Stimulated activated naive CD8-positive, alpha-beta T cell treated with anti-CD3 and anti-CD28 coated beads, Interleukin-15, Interleukin-2, amounts not matched to agents 100 ng/mL and 50 ng/mL, for 24 hours (primary cell): Measurements from ENCODE around the gene HAUS1.
A peak's percentile ranks its signal among the peaks of the same experiment; 100 is the strongest.
"Not testable (repeated sequence)": the region's sequence is repeated elsewhere in the genome, so short reads cannot be mapped to it uniquely, and the experiment has no call there.

Experiments
- H3K27ac Mint-ChIP-seq: one replicate; pipeline ENCODE4 v1.8.0; 2021; ENCODE audit warnings: mild to moderate bottlenecking, mixed read lengths
- H3K27me3 Mint-ChIP-seq: one replicate; pipeline ENCODE4 v1.8.0; 2021; ENCODE audit warnings: mixed read lengths
- H3K36me3 Mint-ChIP-seq: one replicate; pipeline ENCODE4 v1.8.0; 2021; ENCODE audit warnings: low read depth, mixed read lengths
- H3K4me1 Mint-ChIP-seq: one replicate; pipeline ENCODE4 v1.8.0; 2021; ENCODE audit warnings: low read depth, mixed read lengths
- H3K4me3 Mint-ChIP-seq: one replicate; pipeline ENCODE4 v1.8.0; 2021; ENCODE audit warnings: mild to moderate bottlenecking, mixed read lengths
- H3K9me3 Mint-ChIP-seq: one replicate; pipeline ENCODE4 v1.8.0; 2021; ENCODE audit warnings: mixed read lengths

Gene HAUS1

GRCh38 chr18:46113751-46114150 lies 9.6 kb downstream of the HAUS1 start:
- Mint-ChIP-seq H3K36me3 (peaks cover 49% of the 10 kb centered on the region), H3K4me1 (peaks cover 18% of the 10 kb centered on the region), H3K27me3 (no peaks in the 10 kb centered on the region), H3K9me3 (no peaks in the 10 kb centered on the region), H3K27ac (no peak overlapping the region), H3K4me3 (no peak overlapping the region)

- H3K9me3 Mint-ChIP-seq, H3K4me1 Mint-ChIP-seq, H3K27me3 Mint-ChIP-seq, H3K4me3 Mint-ChIP-seq, H3K27ac Mint-ChIP-seq: not testable (repeated sequence)
- peaks cover 60% of the 10 kb centered on the region for H3K36me3 Mint-ChIP-seq
Observed at GRCh38 chr18:46126625-46127024, 22.4 kb downstream of the HAUS1 start.

- Mint-ChIP-seq H3K9me3 (no peaks in the 10 kb centered on the region), H3K4me3 (no peak overlapping the region), H3K27ac (no peak overlapping the region), H3K4me1 (no peaks in the 10 kb centered on the region), H3K36me3 (peaks cover 32% of the 10 kb centered on the region), H3K27me3 (no peaks in the 10 kb centered on the region)
Observed at GRCh38 chr18:46130061-46130460, 25.9 kb downstream of the HAUS1 start.

GRCh38 chr18:46130549-46130948 lies 26.4 kb downstream of the HAUS1 start:
- H3K27ac Mint-ChIP-seq, H3K4me3 Mint-ChIP-seq, H3K4me1 Mint-ChIP-seq, H3K27me3 Mint-ChIP-seq, H3K9me3 Mint-ChIP-seq: not testable (repeated sequence)
- peaks cover 32% of the 10 kb centered on the region for H3K36me3 Mint-ChIP-seq

- H3K27ac Mint-ChIP-seq: no peak overlapping the region
- no peaks in the 10 kb centered on the region for H3K4me1 Mint-ChIP-seq
- H3K9me3 Mint-ChIP-seq: no peaks in the 10 kb centered on the region
- H3K27me3 Mint-ChIP-seq: no peaks in the 10 kb centered on the region
- peaks cover 18% of the 10 kb centered on the region for H3K36me3 Mint-ChIP-seq
- no peak overlapping the region for H3K4me3 Mint-ChIP-seq
Observed at GRCh38 chr18:46133534-46133933, 29.3 kb downstream of the HAUS1 start.

- Mint-ChIP-seq H3K27ac (no peak overlapping the region), H3K9me3 (no peaks in the 10 kb centered on the region), H3K27me3 (no peaks in the 10 kb centered on the region), H3K4me1 (no peaks in the 10 kb centered on the region), H3K36me3 (peaks cover 7% of the 10 kb centered on the region), H3K4me3 (no peak overlapping the region)
Observed at GRCh38 chr18:46134920-46135675, 30.9 kb downstream of the HAUS1 start.

GRCh38 chr18:46140173-46140572 lies 36.0 kb downstream of the HAUS1 start:
- no peak overlapping the region for H3K27ac Mint-ChIP-seq
- no peaks in the 10 kb centered on the region for H3K27me3 Mint-ChIP-seq
- H3K4me1 Mint-ChIP-seq: no peaks in the 10 kb centered on the region
- H3K9me3 Mint-ChIP-seq: no peaks in the 10 kb centered on the region
- H3K36me3 Mint-ChIP-seq: no peaks in the 10 kb centered on the region
- H3K4me3 Mint-ChIP-seq: no peak overlapping the region

- Mint-ChIP-seq H3K4me3 (no peak overlapping the region), H3K27me3 (no peaks in the 10 kb centered on the region), H3K36me3 (no peaks in the 10 kb centered on the region), H3K9me3 (no peaks in the 10 kb centered on the region), H3K27ac (no peak overlapping the region), H3K4me1 (no peaks in the 10 kb centered on the region)
Observed at GRCh38 chr18:46141199-46141598, 37.0 kb downstream of the HAUS1 start.

- H3K27ac Mint-ChIP-seq: no peak overlapping the region
- peaks cover 39% of the 10 kb centered on the region for H3K4me1 Mint-ChIP-seq
- no peaks in the 10 kb centered on the region for H3K27me3 Mint-ChIP-seq
- H3K4me3 Mint-ChIP-seq: no peak overlapping the region
- H3K36me3 Mint-ChIP-seq: no peaks in the 10 kb centered on the region
- H3K9me3 Mint-ChIP-seq: no peaks in the 10 kb centered on the region
Observed at GRCh38 chr18:46148810-46149209, 44.6 kb downstream of the HAUS1 start.

- Mint-ChIP-seq H3K27me3 (no peaks in the 10 kb centered on the region), H3K4me3 (no peak overlapping the region), H3K4me1 (peaks cover 72% of the 10 kb centered on the region), H3K9me3 (no peaks in the 10 kb centered on the region), H3K36me3 (no peaks in the 10 kb centered on the region), H3K27ac (no peak overlapping the region)
Observed at GRCh38 chr18:46152436-46152807, 48.2 kb downstream of the HAUS1 start.

- no peak overlapping the region for H3K27ac Mint-ChIP-seq
- no peaks in the 10 kb centered on the region for H3K27me3 Mint-ChIP-seq
Observed at GRCh38 chr18:46152808-46153617, 48.8 kb downstream of the HAUS1 start.

GRCh38 chr18:46155641-46156051 lies 51.5 kb downstream of the HAUS1 start:
- H3K27ac Mint-ChIP-seq: peak overlapping the region; percentile 92
- H3K27me3 Mint-ChIP-seq: no peaks in the 10 kb centered on the region
- peaks cover 69% of the 10 kb centered on the region for H3K4me1 Mint-ChIP-seq
- H3K36me3 Mint-ChIP-seq: no peaks in the 10 kb centered on the region
- peak overlapping the region; percentile 36 for H3K4me3 Mint-ChIP-seq
- H3K9me3 Mint-ChIP-seq: no peaks in the 10 kb centered on the region

More at GRCh38 chr18:46152808-46153617, 48.8 kb downstream of the HAUS1 start:
- Mint-ChIP-seq H3K9me3 (no peaks in the 10 kb centered on the region), H3K4me3 (no peak overlapping the region), H3K4me1 (peaks cover 76% of the 10 kb centered on the region), H3K36me3 (no peaks in the 10 kb centered on the region)

GRCh38 chr18:46156124-46156745 lies 52.0 kb downstream of the HAUS1 start:
- H3K9me3 Mint-ChIP-seq: no peaks in the 10 kb centered on the region
- H3K4me3 Mint-ChIP-seq: peak overlapping the region; percentile 36
- H3K27ac Mint-ChIP-seq: peak overlapping the region; percentile 92
- no peaks in the 10 kb centered on the region for H3K36me3 Mint-ChIP-seq
- H3K27me3 Mint-ChIP-seq: no peaks in the 10 kb centered on the region
- H3K4me1 Mint-ChIP-seq: peaks cover 65% of the 10 kb centered on the region

- H3K4me1 Mint-ChIP-seq: peaks cover 61% of the 10 kb centered on the region
- H3K36me3 Mint-ChIP-seq: no peaks in the 10 kb centered on the region
- no peak overlapping the region for H3K4me3 Mint-ChIP-seq
- H3K27ac Mint-ChIP-seq: peak overlapping the region; percentile 92
- H3K9me3 Mint-ChIP-seq: no peaks in the 10 kb centered on the region
- H3K27me3 Mint-ChIP-seq: no peaks in the 10 kb centered on the region
Observed at GRCh38 chr18:46156843-46157242, 52.7 kb downstream of the HAUS1 start.

GRCh38 chr18:46158499-46158898 lies 54.3 kb downstream of the HAUS1 start:
- Mint-ChIP-seq H3K4me1 (peaks cover 50% of the 10 kb centered on the region), H3K27ac (no peak overlapping the region), H3K9me3 (no peaks in the 10 kb centered on the region), H3K36me3 (no peaks in the 10 kb centered on the region), H3K27me3 (no peaks in the 10 kb centered on the region), H3K4me3 (no peak overlapping the region)
